GM19468 (cell line): ENCODE measurements around the gene STRA6.

Experiments used
- ATAC-seq: cut with Tn5 transposase; IDR thresholded peaks from one replicate; pipeline ENCODE4 v1.9.1; 2021; ENCODE audit warnings: mild to moderate bottlenecking, moderate library complexity, moderate number of reproducible peaks; ENCODE audit not compliant: unreplicated experiment; ENCODE audit errors: extremely low read depth

The STRA6 gene

DNA sequence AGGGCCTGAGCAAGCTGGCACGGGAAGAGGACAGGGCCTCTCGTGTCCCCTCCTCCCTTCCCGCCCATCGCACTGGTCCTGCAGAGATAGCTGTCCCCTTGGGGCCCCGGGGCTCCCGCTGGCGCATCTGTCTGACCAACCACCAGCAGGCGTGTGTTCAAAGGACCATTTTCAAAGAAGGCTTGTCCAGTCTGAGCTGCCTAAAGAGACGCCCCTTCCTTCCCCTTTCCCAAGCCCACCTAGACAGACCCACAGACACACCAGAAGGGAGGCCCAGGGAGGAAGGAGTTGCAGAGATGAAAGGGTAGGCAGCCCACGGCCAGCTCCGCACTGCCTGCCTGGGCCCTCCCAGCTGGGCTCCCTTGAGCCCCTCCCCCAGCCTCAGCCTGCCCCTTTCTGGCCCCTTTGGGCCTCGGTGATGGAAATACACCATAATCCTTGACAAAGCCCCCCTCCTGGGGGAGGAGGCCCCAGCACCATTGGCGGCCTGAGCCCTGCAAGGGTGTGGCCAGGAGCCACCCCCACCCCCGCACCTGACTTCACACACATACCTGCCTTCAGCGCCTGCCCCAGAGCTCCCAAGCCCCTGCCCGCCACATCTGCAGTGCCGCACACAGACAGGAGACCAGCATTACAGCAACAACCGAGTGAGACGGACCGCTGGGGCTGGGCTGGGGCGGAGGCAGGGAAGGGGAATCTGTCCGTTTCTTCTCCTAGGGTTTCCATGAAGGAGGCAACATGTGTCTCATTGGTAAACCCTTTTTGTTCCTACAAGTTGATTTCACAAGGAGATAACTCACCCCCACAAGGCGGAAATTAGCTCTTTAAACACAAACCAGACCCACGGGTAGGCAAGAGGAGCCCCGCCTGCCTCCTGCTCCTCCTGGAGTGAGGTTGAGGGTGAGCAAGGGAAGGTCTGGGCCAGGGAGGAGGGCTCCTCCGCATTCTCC, at the start of gene STRA6:
STRA6 (minus strand) TSS at position 336 of the 950 bp plus-strand sequence. CDS start 520 bp downstream, outside the sequence.
- ATAC-seq = no peak

DNA sequence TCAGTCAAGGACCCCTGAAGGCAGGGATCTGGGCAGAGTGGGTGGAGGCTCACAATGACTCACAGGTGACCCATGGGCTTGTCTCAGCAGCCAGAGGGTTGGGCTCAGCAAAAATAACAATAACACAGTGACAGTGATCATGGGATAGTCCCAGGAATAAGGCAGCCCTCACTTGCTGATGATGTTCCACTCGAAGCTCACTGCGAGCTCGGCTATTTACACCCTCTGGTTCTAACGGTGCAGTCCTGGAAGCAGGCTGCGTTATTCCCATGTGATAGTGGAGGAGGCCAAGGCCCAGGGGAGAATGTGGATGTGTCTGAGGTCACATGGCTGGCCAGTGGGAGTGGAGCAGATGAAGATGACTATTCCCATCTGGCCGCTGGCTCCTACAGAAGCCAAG, 49.7 kb upstream of the STRA6 start:
- ATAC-seq = no peak

DNA sequence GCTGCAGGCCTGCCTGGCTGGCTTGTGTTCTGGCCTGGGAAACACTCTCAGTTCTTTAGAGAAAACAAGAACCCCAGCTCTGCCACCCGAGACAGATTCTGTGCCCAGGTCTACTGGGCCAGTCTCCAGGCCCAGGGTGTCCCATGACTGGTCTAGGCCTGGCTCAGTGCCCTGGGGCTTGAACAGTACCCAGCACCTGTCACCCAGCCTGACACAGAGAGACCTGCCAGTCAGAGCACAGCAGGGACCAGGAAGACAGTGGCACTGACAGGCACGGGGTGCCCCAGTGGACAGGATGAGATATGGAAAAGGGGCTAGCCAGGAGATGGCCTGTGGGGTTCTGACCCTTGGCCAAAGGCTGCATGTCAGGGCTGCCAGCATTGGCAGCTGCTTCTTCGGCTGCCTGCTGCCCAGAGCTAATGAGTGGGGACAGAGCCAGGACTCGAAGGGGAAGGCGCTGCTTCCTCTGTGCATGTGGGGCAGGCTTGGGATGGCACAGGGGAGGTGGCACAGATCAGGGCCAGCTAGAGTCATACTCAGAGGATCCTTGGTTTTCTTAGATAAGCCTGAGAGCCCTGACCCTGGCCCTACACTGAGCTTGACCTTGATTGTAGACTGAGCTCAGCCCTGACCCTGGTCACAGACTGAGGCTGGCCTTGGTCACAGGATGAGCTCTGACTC, 48.7 kb upstream of the STRA6 start:
- ATAC-seq = no peak

- ATAC-seq = no peak
Observed at GRCh38 chr15:74250266-74250665, 47.7 kb upstream of the STRA6 start.

- no peak for ATAC-seq
Observed at GRCh38 chr15:74245342-74245931, 42.9 kb upstream of the STRA6 start.

DNA sequence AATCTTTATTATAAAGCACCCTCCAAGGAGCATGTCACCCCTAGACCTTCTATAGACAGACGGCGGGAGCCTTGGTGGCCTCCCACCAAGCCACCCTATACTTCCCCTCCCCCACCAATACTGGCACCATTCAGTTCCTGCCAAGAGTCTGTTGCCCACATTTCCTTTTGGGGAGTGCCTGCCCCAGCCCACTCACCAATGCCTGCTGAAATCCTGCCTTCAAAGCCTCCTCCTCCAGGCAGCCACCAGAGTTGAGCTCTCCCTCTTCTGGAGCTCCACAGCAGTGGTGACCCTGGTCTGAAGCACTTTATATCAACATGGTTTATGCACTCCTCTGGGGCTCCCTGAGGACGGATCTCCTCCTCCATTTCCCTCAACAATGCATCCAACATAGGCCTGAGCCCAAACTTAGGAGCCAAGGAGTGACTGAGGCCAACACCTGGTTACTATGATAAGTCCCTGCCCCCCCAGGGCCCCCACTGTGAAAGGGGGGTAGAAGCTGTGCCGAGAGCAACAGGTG, 42.3 kb upstream of the STRA6 start:
- ATAC-seq = no peak

DNA sequence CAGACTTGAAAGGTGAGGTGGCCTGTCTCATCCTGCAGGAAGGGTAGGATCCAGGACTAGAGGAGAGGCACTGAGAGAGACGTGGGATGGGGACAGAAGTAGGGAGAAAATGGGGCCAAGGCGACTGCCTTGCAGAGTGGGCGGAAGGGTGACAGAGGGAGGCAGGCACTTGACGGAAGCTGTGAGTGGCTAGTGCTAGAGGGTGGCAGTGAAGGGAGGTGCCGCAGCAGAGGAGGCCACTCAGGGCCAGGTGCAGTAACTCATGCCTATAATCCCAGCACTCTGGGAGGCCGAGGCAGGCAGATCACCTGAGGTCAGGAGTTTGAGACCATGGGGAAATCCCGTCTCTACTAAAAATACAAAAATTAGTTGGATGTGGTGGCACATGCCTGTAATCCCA, 40.8 kb upstream of the STRA6 start:
- no peak for ATAC-seq

DNA sequence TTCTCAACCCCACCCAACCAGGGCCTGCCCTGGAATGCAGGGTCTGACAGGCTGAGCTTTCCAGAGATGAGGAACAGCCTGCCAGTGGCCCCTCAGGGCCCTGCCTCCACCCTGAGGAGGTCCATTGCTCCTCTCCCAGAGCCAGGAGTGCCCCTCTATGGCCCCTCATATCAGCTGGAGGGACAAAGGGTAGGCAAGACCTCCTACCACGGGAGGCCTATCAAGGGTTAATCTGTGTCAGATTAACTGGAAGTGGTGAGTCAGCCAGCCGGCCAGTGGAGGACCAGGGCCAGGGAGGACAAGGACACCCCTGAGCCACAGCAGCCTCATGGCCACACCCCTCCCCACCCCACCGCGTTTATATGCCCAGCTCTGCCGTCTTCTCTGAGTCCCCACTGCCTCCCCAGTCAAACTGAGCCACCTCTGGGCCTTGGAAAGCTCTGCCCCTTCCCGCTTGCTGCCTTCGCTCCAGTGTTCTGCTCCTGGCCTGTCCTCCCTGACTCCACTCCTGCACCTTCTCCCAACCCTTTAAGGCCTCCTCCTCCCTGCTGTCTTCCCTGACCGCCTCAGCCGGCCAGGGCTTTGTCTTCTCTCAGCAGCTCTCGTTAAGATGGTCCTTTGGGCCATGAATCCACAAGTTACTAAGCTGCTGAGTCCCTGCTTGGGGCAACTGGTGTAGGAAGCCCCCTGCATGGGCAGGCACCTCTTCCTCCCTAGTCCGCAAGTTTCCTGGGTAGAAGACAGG, 40.0 kb upstream of the STRA6 start:
- no peak for ATAC-seq

DNA sequence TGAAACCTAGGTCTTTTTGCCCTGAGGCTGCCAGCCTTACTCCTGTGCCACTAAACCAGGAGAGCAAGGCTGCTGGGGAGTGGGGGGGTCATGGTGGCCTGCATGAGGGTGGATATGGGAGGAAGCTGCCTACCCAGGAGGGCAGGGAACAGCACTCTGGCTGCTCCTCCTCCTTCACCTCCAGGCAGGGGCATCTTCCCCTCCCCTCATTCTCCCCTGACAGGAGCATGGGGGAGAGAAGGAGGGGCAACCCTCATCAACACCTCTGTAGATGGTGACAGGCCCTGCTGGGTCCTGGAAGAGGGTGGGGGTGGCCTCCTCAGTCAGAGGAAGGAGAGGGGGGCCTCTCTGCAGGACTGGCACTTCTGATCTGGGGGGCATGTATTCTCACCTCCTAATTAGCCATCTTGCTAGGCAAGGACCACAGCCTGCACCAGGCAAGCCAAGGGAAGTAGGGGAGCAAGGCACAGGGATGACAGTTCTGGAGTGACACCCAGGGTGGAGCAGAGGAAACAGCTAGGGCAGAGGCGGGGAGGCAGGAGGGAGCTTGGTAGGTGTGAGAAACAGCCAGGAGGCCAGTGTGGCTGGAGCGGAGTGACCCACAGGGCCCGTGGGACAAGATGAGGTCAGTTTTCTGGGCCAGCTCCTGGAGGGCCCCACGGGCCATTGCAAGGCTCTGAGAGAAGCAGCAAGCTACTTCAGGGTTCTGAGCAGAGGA, 38.5 kb upstream of the STRA6 start:
- ATAC-seq = no peak

- ATAC-seq = no peak
Observed at GRCh38 chr15:74240002-74240568, 37.5 kb upstream of the STRA6 start.

DNA sequence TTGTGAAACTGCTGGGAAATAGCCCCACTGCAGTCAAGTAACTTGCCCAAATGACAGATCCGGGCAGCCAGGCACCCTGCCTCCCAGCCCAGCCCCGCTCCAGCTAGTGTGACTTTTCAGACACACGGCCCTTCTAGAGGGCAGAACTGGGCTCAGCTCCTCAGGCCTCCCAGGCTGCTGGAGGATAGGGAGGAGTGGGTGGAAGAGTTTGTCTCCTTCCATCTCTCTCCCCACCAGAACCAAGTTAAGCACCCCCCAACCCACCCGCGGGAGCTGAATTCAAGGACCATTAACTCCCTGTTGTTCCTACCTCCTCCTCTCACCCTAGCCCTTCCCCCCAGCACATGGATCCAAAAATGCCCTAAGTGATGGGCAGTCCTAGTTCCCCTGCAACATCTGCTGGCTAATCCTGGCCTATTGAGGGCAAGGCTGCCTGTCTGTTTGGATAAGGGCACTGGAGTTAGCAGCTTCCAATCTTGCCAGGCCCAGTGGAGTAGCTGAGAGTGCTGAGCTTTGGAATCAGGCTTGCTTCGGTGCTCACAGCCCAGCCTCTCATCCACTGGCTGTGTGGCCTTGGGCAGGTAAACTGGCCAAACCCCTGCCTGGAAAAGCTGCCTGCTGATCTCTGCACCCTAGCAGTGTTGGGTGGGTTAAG, 36.6 kb upstream of the STRA6 start:
- ATAC-seq = no peak

- ATAC-seq = no peak
Observed at GRCh38 chr15:74235962-74236361, 33.4 kb upstream of the STRA6 start, which contains the start of gene CCDC33. TSS of gene CCDC33 (plus strand) at chr15:74236326. CDS start at chr15:74236720, 394 bp downstream.

GRCh38 chr15:74234598-74234875, 31.9 kb upstream of the STRA6 start:
- ATAC-seq = no peak

GRCh38 chr15:74233851-74234597, 31.4 kb upstream of the STRA6 start:
- ATAC-seq = no peak

DNA sequence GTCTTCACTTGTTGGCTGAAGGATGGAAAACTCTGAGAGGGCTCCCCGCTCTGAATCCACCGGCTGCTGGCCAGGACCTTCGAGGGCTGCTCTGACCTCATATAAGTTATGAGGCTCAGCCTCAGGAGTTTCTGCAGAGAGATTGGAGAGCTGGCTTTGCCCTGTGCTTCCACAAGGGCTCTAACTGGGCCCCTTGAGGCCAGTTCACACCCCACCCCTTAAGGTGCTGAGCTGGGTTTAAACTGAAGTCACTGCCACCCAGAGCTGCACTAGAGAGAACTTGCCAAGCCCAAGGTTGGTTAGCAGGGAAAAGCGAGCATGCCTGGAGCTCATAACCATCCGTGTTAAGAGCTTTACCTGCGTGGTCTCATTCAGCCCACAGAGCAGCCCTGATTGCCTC, 30.8 kb upstream of the STRA6 start:
- ATAC-seq = no peak

- no peak for ATAC-seq
Observed at GRCh38 chr15:74231475-74231874, 28.9 kb upstream of the STRA6 start.

- ATAC-seq = no peak
Observed at GRCh38 chr15:74229686-74230085, 27.1 kb upstream of the STRA6 start.

GRCh38 chr15:74228723-74229081, 26.1 kb upstream of the STRA6 start:
- ATAC-seq = no peak
